ENCODE data around the gene CDKN2AIPNL.

DNA sequence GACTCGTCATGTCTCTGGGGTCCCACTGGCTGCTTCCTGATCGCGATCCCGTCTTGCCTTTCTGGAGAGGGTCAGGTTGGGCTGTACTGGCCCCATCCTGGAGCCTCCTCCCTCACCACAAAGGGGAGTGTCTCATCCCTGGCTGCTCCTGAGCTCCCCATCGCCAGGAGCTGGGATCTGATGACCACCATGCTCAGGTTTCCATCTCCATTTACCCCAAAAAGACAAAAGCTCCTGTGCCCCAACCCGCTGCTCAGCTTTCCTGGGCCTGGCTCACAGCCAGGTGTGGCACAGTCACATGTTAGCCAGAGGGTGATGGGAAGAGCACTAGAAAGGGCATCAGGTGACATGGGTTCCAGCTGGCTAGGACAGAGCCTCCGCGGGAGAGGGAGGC, 47.3 kb upstream of the CDKN2AIPNL start:
- TF ChIP-seq, protein P1, sequence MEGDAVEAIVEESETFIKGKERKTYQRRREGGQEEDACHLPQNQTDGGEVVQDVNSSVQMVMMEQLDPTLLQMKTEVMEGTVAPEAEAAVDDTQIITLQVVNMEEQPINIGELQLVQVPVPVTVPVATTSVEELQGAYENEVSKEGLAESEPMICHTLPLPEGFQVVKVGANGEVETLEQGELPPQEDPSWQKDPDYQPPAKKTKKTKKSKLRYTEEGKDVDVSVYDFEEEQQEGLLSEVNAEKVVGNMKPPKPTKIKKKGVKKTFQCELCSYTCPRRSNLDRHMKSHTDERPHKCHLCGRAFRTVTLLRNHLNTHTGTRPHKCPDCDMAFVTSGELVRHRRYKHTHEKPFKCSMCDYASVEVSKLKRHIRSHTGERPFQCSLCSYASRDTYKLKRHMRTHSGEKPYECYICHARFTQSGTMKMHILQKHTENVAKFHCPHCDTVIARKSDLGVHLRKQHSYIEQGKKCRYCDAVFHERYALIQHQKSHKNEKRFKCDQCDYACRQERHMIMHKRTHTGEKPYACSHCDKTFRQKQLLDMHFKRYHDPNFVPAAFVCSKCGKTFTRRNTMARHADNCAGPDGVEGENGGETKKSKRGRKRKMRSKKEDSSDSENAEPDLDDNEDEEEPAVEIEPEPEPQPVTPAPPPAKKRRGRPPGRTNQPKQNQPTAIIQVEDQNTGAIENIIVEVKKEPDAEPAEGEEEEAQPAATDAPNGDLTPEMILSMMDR (IDR thresholded peaks at IDR 0.05) = no peak
- TF ChIP-seq POLR2A (IDR thresholded peaks at IDR 0.05) = no peak

Data from uterus (tissue), 2 donors.